HG02678 (cell line): ENCODE results near the gene CCDC6.
"Not testable (repeated sequence)": the region's sequence is repeated elsewhere in the genome, so short reads cannot be mapped to it uniquely, and the experiment has no call there.

ENCODE experiments used
- ATAC-seq: cut with Tn5 transposase; IDR thresholded peaks from one replicate; pipeline ENCODE4 v1.9.1; 2021; ENCODE audit warnings: mild to moderate bottlenecking, moderate library complexity; ENCODE audit not compliant: unreplicated experiment

CCDC6 gene

DNA sequence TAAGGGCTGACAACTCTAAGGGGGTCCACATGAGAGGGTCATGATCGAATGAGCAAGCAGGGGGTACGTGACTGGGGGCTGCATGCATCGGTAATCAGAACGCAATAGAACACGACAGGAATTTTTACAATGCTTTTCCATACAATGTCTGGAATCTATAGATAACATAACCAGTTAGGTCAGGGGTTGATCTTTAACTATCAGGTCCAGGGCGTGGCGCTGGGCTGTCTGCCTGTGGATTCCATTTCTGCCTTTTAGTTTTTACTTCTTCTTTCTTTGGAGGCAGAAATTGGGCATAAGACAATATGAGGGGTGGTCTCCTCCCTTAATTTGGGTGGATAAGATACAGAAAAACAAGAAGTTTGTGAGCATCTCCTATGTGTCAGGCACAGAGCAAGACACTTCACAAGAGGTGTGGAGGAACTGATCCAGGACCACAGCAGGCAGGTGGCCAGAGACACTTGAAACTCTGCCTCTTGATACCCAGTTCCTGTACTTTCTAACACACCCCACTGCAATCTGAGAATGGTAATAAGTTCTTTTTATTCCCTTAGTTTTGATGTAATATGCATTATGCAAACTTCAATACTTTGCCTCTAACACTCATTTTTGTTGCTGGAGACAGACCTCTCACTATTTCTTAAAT lies 135.1 kb downstream of the CCDC6 start:
- ATAC-seq = no peak

DNA sequence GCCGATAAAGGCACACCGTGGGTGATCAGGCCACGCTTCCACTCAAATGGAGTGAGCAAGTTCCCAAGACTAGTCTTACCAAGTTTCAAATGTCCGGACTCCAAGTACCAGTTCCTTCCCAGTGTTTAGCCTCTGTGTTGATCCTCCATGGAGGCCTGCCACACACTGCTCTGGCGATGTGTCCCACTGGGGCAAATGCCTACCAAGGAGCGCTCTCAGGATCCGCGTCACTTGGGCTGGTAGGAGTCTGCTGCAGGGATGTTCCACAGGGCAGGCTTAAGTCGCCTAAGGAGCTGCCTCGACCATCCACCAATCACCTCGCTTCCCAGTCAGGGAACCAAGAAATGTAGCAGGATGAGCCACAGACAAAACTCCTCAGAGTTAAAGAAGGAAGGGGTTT lies 135.7 kb downstream of the CCDC6 start:
- ATAC-seq = no peak

DNA sequence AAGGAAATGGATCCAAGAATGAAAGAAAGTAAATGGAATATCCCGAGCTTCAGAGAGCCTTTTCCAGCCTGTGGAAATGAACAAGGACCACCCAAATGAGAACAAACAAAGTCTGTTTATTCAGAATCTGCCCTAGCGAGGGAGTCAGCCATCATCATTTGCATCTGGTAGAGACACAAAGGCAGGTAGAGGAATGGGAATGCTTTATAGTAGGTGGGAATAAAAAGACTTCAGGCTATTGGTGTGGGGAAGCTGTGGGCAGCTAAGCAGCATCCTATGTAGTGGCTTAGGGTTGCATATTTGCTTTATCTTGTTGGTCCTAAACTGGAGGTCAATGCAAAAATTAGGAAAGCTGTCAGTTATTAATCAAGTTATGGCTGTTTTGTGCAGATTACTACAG lies 143.9 kb downstream of the CCDC6 start:
- no peak for ATAC-seq

GRCh38 chr10:59757966-59758365 lies 148.4 kb downstream of the CCDC6 start:
- no peak for ATAC-seq

- no peak for ATAC-seq
Measured at GRCh38 chr10:59754951-59755350, 151.4 kb downstream of the CCDC6 start.

- ATAC-seq = no peak
Measured at GRCh38 chr10:59753267-59753666, 153.1 kb downstream of the CCDC6 start, which contains the start of gene MRLN. MRLN (minus strand) TSS chr10:59753455.

- ATAC-seq = no peak
Measured at GRCh38 chr10:59752278-59752940, 153.9 kb downstream of the CCDC6 start.

GRCh38 chr10:59750155-59750945 lies 156.0 kb downstream of the CCDC6 start:
- ATAC-seq = no peak

DNA sequence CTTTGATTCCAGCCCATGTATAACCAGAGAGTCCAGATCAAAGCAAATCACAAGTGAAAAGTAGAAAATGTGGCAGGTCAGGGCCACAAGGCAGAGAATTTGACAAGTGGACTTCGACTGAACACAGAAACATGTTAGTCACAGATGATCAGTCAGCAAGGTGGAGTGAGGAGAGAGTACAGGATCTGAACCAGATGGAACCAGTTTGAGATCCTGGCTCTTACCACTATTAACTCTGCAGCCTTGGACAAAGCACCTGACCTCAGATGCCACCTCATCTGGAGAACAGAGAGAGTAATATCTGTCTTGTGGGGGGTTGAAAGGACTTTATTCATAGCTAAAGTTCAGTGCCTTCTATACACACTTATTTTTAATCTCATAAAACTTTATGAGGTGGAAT lies 157.5 kb downstream of the CCDC6 start:
- ATAC-seq = no peak

DNA sequence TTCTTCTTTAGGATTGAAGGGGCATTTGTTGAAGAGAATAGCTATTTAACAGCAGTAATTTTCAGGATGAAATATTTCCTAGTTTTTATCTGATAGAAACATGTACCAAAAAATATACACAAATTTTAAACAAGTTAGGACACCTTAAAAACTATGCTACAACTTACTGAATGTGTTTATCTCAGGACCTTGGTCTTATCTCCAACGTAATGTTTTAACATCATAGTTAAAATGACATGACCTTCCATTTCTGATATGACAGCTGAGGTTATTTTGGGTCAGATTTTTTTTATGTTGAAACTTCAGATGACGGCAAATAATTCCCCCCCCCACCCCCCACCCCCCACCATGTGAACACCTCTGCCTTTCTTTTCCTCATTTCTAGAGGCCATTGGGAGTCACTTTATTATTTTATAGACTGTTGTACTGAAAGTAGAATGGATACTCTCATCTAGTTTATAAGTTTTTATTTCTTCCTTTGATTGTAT lies 161.1 kb downstream of the CCDC6 start:
- ATAC-seq = no peak

DNA sequence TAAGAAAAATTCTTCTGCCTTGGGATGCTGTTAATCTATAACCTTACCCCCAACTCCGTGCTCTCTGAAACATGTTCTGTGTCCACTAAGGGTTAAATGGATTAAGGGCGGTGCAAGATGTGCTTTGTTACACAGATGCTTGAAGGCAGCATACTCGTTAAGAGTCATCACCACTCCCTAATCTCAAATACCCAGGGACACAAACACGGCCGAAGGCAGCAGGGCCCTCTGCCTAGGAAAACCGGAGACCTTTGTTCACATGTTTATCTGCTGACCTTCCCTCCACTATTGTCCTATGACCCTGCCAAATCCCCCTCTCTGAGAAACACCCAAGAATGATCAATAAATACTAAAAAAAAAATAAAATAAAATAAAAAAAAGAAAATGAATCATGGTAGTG lies 161.6 kb downstream of the CCDC6 start:
- ATAC-seq = not testable (repeated sequence)

DNA sequence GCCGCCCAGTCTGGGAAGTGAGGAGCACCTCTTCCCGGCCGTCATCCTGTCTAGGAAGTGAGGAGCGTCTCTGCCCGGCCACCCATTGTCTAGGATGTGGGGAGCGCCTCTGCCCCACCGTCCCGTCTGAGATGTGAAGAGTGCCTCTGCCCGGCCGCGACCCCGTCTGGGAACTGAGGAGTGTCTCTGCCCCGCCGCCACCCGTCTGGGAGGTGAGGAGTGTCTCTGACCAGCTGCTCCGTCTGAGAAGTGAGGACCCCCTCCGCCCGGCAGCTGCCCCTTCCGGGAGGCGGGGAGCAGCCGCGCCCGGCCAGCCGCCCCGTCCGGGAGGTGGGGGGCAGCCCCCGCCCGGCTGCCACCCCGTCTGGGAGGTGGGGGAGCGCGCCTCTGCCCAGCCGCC lies 162.2 kb downstream of the CCDC6 start:
- ATAC-seq = not testable (repeated sequence)

DNA sequence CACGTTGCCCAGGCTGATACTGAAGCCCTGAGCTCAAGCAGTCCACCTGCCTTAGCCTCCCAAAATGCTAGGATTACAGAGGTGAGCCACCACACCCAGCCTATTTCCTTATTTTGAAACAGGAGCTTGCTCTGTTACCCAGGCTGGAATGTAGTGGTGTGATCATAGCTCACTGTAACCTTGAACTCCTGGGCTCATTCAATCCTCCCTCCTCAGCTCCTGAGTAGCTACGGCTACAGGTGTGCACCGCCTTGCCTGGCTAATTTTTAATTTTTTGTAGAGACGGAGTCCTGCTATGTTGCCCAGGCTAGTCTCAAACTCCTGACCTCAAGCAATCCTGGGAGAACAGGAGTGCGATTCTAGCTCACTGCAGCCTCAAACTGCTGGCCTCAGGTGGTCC lies 164.8 kb downstream of the CCDC6 start:
- ATAC-seq = no peak

DNA sequence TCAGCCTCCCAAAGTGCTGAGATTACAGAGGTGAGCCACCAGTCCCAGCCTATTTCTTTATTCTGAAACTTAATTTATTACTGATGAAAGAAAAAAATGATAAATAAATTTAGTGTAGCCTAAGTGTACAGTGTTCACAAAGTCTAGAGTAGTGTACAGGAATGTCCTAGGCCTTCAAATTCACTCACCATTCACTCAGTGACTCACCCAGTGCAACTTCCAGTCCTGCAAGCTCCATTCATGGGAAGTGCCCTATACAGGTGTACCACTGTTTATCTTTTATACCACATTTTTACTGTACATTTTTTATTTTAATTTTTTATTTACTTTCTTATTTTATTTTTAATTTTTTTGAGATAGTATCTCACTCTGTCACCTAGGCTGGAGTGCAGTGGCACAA lies 165.3 kb downstream of the CCDC6 start:
- ATAC-seq = no peak
